COLO668 (cell line): ENCODE measurements around the gene FAM222A.

Experiments
- DNase-seq: peaks from one replicate; lab custom pipeline; 2025; ENCODE audit not compliant: unreplicated experiment; lab: John Stamatoyannopoulos, UW

Gene FAM222A

GRCh38 chr12:109710747-109711595, 2.7 kb upstream of the FAM222A start:
- DNase-seq, result peak; percentile 51

GRCh38 chr12:109711596-109712461, 1.8 kb upstream of the FAM222A start:
- peak; percentile 17 for DNase-seq

- DNase-seq, result peak; percentile 91
These were observed 702 bp downstream of the FAM222A start for GRCh38 chr12:109714141-109714912.

GRCh38 chr12:109714913-109715244, 1.3 kb downstream of the FAM222A start:
- peak; percentile 49 for DNase-seq

- DNase-seq, result peak; percentile 92
These were observed 1.9 kb downstream of the FAM222A start for GRCh38 chr12:109715310-109716091.

- peak; percentile 32 for DNase-seq
These were observed 2.5 kb downstream of the FAM222A start for GRCh38 chr12:109716092-109716479.

- DNase-seq, result peak; percentile 32
These were observed 3.1 kb downstream of the FAM222A start for GRCh38 chr12:109716512-109717389.

GRCh38 chr12:109717390-109718357, 4.0 kb downstream of the FAM222A start:
- DNase-seq, result no peak

- peak; percentile 55 for DNase-seq
These were observed 4.8 kb downstream of the FAM222A start for GRCh38 chr12:109718390-109718789.

- peak; percentile 45 for DNase-seq
These were observed 5.7 kb downstream of the FAM222A start for GRCh38 chr12:109719123-109720022.

- DNase-seq, result peak; percentile 78
These were observed 6.7 kb downstream of the FAM222A start for GRCh38 chr12:109720152-109720856.

GRCh38 chr12:109720857-109721189, 7.2 kb downstream of the FAM222A start:
- no peak for DNase-seq

- no peak for DNase-seq
These were observed 7.7 kb downstream of the FAM222A start for GRCh38 chr12:109721276-109721675.

- no peak for DNase-seq
These were observed 8.5 kb downstream of the FAM222A start for GRCh38 chr12:109722022-109722720.

- DNase-seq, result no peak
These were observed 9.1 kb downstream of the FAM222A start for GRCh38 chr12:109722721-109723094.

- no peak for DNase-seq
These were observed 9.8 kb downstream of the FAM222A start for GRCh38 chr12:109723311-109723881.
